Endothelial cell of umbilical vein (primary cell): ENCODE results near the gene OSGIN1.

ENCODE experiments used
- MYC ChIP-seq: IDR thresholded peaks from one replicate; pipeline ENCODE4 v1.6.1; 2011; ENCODE audit warnings: mild to moderate bottlenecking, low read depth, low read length
- POLR2A ChIP-seq: IDR thresholded peaks from 2 replicates; pipeline ENCODE4 v1.6.1; 2012; ENCODE audit warnings: low read depth, mild to moderate bottlenecking, control low read depth, low read length
- POLR2AphosphoS5 ChIP-seq: IDR thresholded peaks from 2 replicates; pipeline ENCODE4 v1.6.1; 2012; ENCODE audit warnings: low read depth, mild to moderate bottlenecking, control low read depth, low read length, moderate library complexity; ENCODE audit not compliant: insufficient read depth
- TF ChIP-seq, protein P1 (sequence below), 2 donors: IDR thresholded peaks; 1 replicate in 1 of 2; 2 replicates in 1 of 2; pipeline ENCODE4 v1.5.1; 2011; ENCODE audit warnings: low read length in 2 of 2, mild to moderate bottlenecking in 2 of 2, moderate library complexity in 2 of 2, control low read depth in 1 of 2, inconsistent platforms in 1 of 2, low read depth in 1 of 2; ENCODE audit not compliant: insufficient read depth in 1 of 2; ENCODE audit errors: extremely low read depth in 1 of 2

DNA sequence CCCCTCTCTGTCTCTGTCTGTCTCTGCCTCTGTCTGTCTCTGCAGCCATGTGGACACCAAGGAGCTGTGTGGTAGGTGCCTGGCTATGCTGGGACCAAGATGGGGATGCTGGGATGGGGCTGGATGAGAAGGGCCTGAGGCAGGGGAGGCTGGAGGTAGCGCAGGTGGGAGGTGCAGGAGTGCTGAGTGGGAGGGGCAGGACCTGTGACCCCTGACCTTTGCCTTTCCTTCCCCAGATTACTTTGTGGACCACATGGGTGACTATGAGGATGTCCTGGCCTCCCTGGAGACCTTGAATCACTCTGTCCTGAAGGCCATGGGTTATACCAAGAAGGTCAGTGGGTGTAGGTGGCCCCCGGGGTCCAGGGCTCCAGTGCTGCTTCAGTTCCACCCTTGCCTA is 27.8 kb downstream of the OSGIN1 start:
- TF ChIP-seq POLR2AphosphoS5 (no peak), POLR2A (no peak), MYC (no peak)
- TF ChIP-seq, protein P1, sequence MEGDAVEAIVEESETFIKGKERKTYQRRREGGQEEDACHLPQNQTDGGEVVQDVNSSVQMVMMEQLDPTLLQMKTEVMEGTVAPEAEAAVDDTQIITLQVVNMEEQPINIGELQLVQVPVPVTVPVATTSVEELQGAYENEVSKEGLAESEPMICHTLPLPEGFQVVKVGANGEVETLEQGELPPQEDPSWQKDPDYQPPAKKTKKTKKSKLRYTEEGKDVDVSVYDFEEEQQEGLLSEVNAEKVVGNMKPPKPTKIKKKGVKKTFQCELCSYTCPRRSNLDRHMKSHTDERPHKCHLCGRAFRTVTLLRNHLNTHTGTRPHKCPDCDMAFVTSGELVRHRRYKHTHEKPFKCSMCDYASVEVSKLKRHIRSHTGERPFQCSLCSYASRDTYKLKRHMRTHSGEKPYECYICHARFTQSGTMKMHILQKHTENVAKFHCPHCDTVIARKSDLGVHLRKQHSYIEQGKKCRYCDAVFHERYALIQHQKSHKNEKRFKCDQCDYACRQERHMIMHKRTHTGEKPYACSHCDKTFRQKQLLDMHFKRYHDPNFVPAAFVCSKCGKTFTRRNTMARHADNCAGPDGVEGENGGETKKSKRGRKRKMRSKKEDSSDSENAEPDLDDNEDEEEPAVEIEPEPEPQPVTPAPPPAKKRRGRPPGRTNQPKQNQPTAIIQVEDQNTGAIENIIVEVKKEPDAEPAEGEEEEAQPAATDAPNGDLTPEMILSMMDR (IDR thresholded peaks at IDR 0.05; ENCODE audit: extremely low read depth in 1 of 2, insufficient read depth in 1 of 2, low read depth in 1 of 2, low read length in 2 of 2) = no peak
